ENCODE measurements around the gene RNF19B.
A peak's percentile ranks its signal among the peaks of the same experiment; 100 is the strongest.

Gene RNF19B, protein sequence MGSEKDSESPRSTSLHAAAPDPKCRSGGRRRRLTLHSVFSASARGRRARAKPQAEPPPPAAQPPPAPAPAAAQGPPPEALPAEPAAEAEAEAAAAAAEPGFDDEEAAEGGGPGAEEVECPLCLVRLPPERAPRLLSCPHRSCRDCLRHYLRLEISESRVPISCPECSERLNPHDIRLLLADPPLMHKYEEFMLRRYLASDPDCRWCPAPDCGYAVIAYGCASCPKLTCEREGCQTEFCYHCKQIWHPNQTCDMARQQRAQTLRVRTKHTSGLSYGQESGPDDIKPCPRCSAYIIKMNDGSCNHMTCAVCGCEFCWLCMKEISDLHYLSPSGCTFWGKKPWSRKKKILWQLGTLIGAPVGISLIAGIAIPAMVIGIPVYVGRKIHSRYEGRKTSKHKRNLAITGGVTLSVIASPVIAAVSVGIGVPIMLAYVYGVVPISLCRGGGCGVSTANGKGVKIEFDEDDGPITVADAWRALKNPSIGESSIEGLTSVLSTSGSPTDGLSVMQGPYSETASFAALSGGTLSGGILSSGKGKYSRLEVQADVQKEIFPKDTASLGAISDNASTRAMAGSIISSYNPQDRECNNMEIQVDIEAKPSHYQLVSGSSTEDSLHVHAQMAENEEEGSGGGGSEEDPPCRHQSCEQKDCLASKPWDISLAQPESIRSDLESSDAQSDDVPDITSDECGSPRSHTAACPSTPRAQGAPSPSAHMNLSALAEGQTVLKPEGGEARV

DNA sequence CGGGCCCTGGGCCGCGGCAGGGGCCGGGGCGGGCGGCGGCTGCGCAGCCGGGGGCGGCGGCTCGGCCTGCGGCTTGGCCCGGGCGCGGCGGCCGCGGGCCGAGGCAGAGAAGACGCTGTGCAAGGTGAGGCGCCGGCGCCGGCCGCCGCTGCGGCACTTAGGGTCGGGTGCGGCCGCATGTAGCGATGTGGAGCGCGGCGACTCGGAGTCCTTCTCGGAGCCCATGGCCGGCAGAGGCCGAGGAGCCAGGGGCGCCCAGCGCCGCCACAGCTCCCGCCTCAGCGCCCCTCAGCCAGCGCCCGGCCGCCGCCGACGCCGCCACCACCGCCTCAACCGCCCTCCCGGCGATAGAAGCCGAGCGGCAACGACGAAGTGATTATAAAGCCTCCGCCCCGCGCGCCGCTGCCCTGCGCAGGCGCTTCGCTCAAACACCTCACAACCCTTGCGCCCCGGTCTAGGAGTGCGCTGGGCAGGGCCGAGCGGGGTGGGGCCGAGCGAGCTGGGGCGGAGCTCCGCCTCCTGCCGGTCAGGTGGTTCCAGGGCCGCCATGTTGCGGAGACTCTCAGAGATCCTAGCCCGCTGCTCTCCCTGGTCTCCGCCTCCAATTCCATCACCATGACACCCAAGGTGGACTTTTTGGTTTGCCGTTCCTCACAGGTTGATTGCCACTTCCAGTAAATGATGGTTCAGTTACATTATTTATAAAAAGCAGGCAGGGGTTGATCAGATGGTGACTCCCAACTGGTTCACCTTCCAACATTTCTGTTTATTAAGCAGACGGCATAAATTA, at the start of gene RNF19B:
RNF19B (minus strand) TSS at position 349 of the 790 bp plus-strand sequence; CDS start at position 225, 124 bp downstream.
- intact Hi-C loops (cut with DNase I) = loop anchor here (10.0 kb wide), 1 partner anchor 120 kb away; the partner anchor contains the start of gene AZIN2
- peak; percentile 89 to 98 (median 96) for DNase-seq

- DNase-seq = no peak
- intact Hi-C loops (cut with DNase I) = no loop called here
Measured at GRCh38 chr1:33013791-33014190, 49.2 kb upstream of the RNF19B start.

DNA sequence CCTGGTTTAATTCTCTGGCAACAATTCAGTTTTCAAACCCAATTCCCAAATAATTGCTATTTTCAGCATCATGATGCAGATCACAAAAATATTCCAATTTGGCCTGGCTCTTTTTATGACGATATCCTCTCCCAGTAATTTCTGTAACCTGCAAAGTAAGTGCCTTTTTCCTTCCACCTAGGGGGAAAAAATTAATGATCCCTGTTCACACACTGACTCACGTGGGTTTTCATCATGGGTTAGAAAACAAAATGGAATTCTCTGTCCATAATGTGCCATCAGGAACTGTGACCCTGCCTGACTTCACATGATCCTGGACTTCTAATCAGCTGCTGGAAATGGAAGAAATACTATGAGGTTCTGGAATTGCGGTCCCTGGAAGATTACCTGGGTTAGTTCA, 47.6 kb upstream of the RNF19B start:
- DNase-seq = no peak
- intact Hi-C loops (cut with DNase I) = no loop called here

- intact Hi-C loops (cut with DNase I) = no loop called here
- DNase-seq = peak in 7 of 42 donors; percentile 31 to 63 (median 44)
Measured at GRCh38 chr1:33010932-33011731, 46.5 kb upstream of the RNF19B start.

- intact Hi-C loops (cut with DNase I) = loop anchor here (10.0 kb wide), 1 partner anchor 75 kb away; no protein-coding TSS in a partner anchor
- DNase-seq = no peak
Measured at GRCh38 chr1:33009561-33009960, 45.0 kb upstream of the RNF19B start.

DNA sequence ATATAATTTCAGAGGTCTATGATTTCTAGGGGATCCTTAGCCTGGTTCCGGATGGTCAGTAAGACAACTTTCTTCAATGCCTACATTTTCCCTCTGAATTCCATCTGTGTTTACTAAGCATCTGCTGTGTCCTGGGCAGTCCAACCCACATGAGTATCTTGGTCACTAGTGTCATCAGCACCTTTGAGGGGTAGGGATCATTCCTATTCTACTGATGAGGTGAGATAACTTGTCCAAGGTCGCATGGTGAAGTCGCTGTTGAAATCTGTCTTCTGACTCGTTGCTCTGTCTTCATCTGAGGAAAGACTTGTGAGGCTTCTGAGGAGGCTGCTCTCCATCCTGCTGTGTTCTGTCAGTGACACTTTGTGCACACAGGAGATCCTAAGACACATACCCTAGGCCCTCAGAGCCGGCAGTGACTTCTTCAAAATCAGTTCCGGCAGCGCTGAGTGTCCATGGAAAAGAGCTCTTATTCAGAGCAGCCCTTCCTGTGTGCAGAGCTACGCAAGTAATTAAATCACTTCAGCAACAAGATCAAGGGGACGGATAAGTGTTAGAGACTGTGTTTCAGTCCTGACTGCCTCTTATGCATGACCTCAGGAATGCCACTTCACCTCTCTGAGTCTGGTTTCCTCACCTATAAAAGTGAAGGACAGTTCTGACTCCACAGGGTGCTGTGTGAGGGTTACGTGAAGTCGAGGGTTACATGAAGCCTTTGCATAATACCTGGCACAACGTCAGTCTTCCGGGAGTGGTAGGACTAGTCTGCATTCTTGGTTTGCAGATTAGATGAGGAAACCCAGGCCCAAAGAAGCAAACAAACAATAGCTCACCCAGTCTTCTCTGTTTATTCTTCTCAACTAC, 43.7 kb upstream of the RNF19B start:
- intact Hi-C loops (cut with DNase I) = loop anchor here (10.0 kb wide), 1 partner anchor 73 kb away; no protein-coding TSS in a partner anchor
- no peak for DNase-seq

- intact Hi-C loops (cut with DNase I) = loop anchor here (10.0 kb wide), 1 partner anchor 73 kb away; no protein-coding TSS in a partner anchor
- DNase-seq = peak in 35 of 42 donors; percentile 23 to 87 (median 55)
Measured at GRCh38 chr1:33007190-33008050, 42.8 kb upstream of the RNF19B start.

GRCh38 chr1:33005838-33006421, 41.3 kb upstream of the RNF19B start:
- intact Hi-C loops (cut with DNase I) = loop anchor here (10.0 kb wide), 1 partner anchor 71 kb away; no protein-coding TSS in a partner anchor
- peak in 3 of 42 donors; percentile 19 to 56 (median 55) for DNase-seq

GRCh38 chr1:33005117-33005837, 40.7 kb upstream of the RNF19B start:
- intact Hi-C loops (cut with DNase I) = loop anchor here (10.0 kb wide), 1 partner anchor 70 kb away; no protein-coding TSS in a partner anchor
- DNase-seq = peak in 1 of 42 donors; percentile 23

DNA sequence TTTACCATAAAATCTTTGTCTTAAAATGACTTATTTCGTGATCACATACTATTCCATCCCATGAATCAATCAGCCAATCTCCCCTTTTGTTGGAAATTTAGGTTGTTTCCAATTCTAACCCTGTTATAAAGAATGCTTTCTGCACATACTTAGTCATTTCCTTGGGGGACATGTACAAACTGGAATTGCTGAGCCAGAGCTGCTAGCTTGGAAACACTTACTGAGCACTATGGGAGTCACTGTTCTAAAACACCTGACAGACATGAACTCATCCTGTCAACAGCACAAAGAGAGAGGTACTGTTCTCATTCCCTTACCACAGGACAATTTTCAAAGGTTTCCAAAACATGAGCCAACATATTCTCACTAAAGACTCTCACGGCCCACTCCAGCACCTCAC, 40.0 kb upstream of the RNF19B start:
- DNase-seq = no peak
- intact Hi-C loops (cut with DNase I) = loop anchor here (10.0 kb wide), 1 partner anchor 70 kb away; no protein-coding TSS in a partner anchor

- DNase-seq = no peak
- intact Hi-C loops (cut with DNase I) = loop anchor here (10.0 kb wide), 1 partner anchor 69 kb away; no protein-coding TSS in a partner anchor
Measured at GRCh38 chr1:33003657-33004056, 39.0 kb upstream of the RNF19B start.

DNA sequence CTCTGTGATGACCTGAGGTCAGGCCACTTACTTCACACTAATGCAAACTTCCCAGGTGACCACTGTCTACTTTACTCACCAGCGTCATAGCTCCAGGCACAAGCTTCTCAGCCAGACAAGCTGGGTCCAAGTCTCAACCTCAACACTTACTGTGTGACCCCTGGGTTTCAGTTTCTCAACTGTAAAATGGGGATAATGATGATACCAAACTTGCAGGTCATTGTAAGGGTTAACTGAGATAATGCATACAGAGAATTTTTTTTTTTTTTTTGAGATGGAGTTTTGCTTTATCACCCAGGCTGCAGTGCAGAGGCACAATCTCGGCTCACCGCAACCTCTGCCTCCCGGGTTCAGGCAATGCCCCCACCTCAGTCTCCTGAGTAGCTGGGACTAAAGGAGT, 37.4 kb upstream of the RNF19B start:
- no peak for DNase-seq
- intact Hi-C loops (cut with DNase I) = loop anchor here (10.0 kb wide), 1 partner anchor 67 kb away; no protein-coding TSS in a partner anchor

DNA sequence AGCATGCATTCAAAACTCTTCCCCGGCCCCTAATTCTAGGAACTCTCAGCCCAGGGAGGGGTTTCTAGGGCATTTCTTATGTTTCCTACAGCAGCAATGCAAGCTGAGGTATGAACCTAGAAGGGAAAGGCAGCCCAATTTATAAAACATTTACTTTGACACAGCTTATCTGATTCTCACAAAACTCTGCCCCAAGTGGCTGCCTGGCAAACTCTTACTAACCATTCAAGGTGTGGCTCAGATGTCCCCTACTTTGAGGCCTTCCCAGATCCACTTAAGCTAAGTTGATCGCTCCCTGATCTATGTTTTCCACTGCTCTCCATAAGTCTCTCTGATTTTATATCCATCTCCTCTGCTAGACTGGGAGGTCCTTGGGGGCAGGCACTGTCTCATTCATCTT, 36.7 kb upstream of the RNF19B start:
- intact Hi-C loops (cut with DNase I) = loop anchor here (10.0 kb wide), 1 partner anchor 66 kb away; no protein-coding TSS in a partner anchor
- no peak for DNase-seq

DNA sequence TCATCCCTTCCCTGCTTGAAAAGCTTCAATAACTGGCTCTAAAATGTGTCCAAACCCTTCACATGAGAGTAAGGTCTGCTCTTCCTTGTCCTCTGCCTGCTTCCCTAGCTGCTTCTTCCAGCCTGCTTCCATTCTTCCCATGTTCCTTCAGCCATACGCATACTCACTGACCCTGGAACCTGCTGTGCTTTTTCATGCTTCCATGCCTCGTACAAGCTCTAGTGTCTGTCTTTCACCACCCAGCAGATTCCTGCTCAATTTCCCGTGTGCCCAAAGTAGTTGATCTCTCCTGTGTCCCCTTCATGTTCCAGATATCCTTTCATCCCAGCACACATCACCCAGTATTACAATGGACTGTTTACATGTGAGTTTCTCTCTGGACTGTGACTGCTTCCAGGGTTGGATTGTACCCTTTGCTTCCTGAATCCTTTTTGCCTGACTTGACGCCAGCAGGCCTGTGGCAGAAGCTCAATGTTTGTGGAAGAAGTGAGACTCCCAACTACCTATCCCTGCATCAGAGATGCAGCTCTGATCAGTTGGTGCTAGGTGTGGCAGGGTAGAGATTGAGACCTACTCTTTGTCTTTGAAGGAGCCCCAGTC, 35.9 kb upstream of the RNF19B start:
- intact Hi-C loops (cut with DNase I) = loop anchor here (10.0 kb wide), 1 partner anchor 66 kb away; no protein-coding TSS in a partner anchor
- DNase-seq = no peak

- intact Hi-C loops (cut with DNase I) = no loop called here
- no peak for DNase-seq
Measured at GRCh38 chr1:32998997-32999396, 34.4 kb upstream of the RNF19B start.

All from head of caudate nucleus (tissue), 42 donors.